PC-3 (cell line): Measurements from ENCODE around the gene RABGAP1L. TPM values are rescaled to one million over a fixed set of nuclear protein-coding genes. Genes with fewer than 3 reads are reported as not detected.
A peak's percentile ranks its signal among the peaks of the same experiment; 100 is the strongest.

Source experiments
- ATAC-seq: fragments of 200-7000 bp; cut with Tn5 transposase; 2 replicates; pipeline ENCODE4 v1.9.1; 2020; ENCODE audit warnings: mild to moderate bottlenecking, moderate library complexity
- BruUV-seq: library from RNA; stranded (reverse); fragments of 400-500 nt; replicated peaks from 2 replicates; lab custom pipeline; 2021; lab: Mats Ljungman, UMichigan
- CTCF ChIA-PET: fragments of 300-600 bp; sonication (Branson Sonifier 250); formaldehyde crosslinking; loops from one replicate; lab custom pipeline; 2022; ENCODE audit warnings: antibody characterized with exemption; lab: Charles Lee
- POLR2A ChIA-PET: fragments of 300-600 bp; sonication (Branson Sonifier 250); formaldehyde crosslinking; loops from one replicate; lab custom pipeline; 2022; ENCODE audit warnings: antibody characterized with exemption; ENCODE audit not compliant: unreplicated experiment; lab: Charles Lee
- DNase-seq: peaks from one replicate; pipeline ENCODE4 v3.0.0-alpha.2; 2015
- H2AFZ ChIP-seq: fragments of 300-600 bp; sonication (generic); 2 replicates; pipeline ENCODE4 v1.6.0; 2016; ENCODE audit warnings: antibody characterized with exemption, low read length
- H3F3A ChIP-seq: fragments of 300-600 bp; sonication (generic); one replicate; pipeline ENCODE4 v1.6.0; 2017; ENCODE audit warnings: antibody characterized with exemption, low read length, control low read depth, mild to moderate bottlenecking; ENCODE audit not compliant: unreplicated experiment
- H3K27ac ChIP-seq: fragments of 300-600 bp; sonication (generic); 2 replicates; pipeline ENCODE4 v1.5.1; 2016; ENCODE audit warnings: mild to moderate bottlenecking, low read length
- H3K27me3 ChIP-seq: fragments of 300-600 bp; sonication (generic); 2 replicates; pipeline ENCODE4 v1.6.1; 2016; ENCODE audit warnings: low read length, mixed read lengths
- H3K36me3 ChIP-seq: fragments of 300-600 bp; sonication (generic); 2 replicates; pipeline ENCODE4 v1.6.1; 2016; ENCODE audit warnings: low read depth, mixed run types, low read length, mixed read lengths
- H3K4me1 ChIP-seq: fragments of 300-600 bp; sonication (generic); 2 replicates; pipeline ENCODE4 v1.5.1; 2016; ENCODE audit warnings: low read length; ENCODE audit not compliant: insufficient read depth
- H3K4me2 ChIP-seq: fragments of 300-600 bp; sonication (generic); 2 replicates; pipeline ENCODE4 v1.6.0; 2016; ENCODE audit warnings: low read length
- H3K4me3 ChIP-seq: fragments of 300-600 bp; sonication (generic); 2 replicates; pipeline ENCODE4 v1.5.1; 2016; ENCODE audit warnings: mild to moderate bottlenecking, low read length, mixed read lengths
- H3K79me2 ChIP-seq: fragments of 300-600 bp; sonication (generic); 2 replicates; pipeline ENCODE4 v1.6.1; 2017; ENCODE audit warnings: low read length, mixed read lengths
- H3K9ac ChIP-seq: fragments of 300-600 bp; sonication (generic); 2 replicates; pipeline ENCODE4 v1.6.0; 2016; ENCODE audit warnings: mild to moderate bottlenecking, low read length
- H3K9me2 ChIP-seq: fragments of 300-600 bp; sonication (generic); replicated peaks from 2 replicates; pipeline ENCODE4 v1.6.1; 2016; ENCODE audit warnings: mixed run types, low read length, mixed read lengths
- H3K9me3 ChIP-seq: fragments of 300-600 bp; sonication (generic); 2 replicates; pipeline ENCODE4 v1.6.1; 2016; ENCODE audit warnings: low read length, mixed read lengths
- H4K20me1 ChIP-seq: fragments of 300-600 bp; sonication (generic); 2 replicates; pipeline ENCODE4 v1.6.1; 2016; ENCODE audit warnings: low read length, mixed read lengths
- EZH2 ChIP-seq: fragments of 300-600 bp; sonication (generic); IDR thresholded peaks from one replicate; pipeline ENCODE4 v1.6.1; 2017; ENCODE audit warnings: antibody characterized with exemption, mild to moderate bottlenecking, low read length; ENCODE audit not compliant: unreplicated experiment
- EZH2phosphoT487 ChIP-seq: fragments of 300-600 bp; sonication (generic); IDR thresholded peaks from 2 replicates; pipeline ENCODE4 v1.6.1; 2018; ENCODE audit warnings: mild to moderate bottlenecking, antibody characterized with exemption, low read length, borderline replicate concordance
- intact Hi-C: fragments of 100-400 bp; cut with micrococcal nuclease; formaldehyde crosslinking; loops from 2 replicates; pipeline ENCODE4 v1.9.0; 2023
- total RNA-seq: library from RNA; depleted of rRNA; stranded (reverse); fragments of >200 nt; gene quantifications from 2 replicates; pipeline ENCODE4 v1.2.3, GENCODE V29; 2014
- TF ChIP-seq, protein P1 (sequence below): fragments of 300-600 bp; sonication (generic); conservative IDR thresholded peaks from 2 replicates; pipeline ENCODE4 v1.5.1; 2017; ENCODE audit warnings: antibody characterized with exemption, low read depth, mild to moderate bottlenecking, low read length

Gene RABGAP1L
- total RNA-seq, 1 experiment from 2014 or later, result 24.4 TPM

DNA sequence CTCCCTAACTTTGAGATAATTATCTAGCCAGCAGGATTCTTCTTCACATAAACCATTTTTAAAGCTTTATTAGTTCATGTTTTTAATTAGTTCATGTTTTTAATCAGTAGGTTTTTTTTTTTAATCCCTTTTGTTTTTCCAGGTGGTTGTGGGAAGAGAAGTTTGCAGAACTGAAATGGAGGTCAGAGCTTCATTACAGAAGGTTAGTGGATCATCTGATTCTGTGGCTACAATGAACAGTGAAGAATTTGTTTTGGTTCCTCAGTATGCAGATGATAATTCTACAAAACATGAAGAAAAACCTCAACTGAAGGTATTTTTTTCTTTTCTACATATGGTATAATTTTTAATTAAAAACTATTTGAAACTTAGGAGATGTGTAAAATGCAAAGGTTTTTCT is 59.7 kb downstream of the RABGAP1L start:
- intact Hi-C loops, result loop anchor here (5.0 kb wide), 1 partner anchor 57 kb away; no protein-coding TSS in a partner anchor
- Histone ChIP-seq H4K20me1 (no peaks in the 10 kb centered on the region), H3K4me1 (no peaks in the 10 kb centered on the region; the same call in 1 of the 2 replicates), H3K9me3 (no peaks in the 10 kb centered on the region), H3K79me2 (no peaks in the 10 kb centered on the region), H3K9ac (no peak overlapping the region), H3F3A (no peaks in the 10 kb centered on the region), H3K4me3 (no peak overlapping the region), H3K27ac (no peak overlapping the region), H3K9me2 (no peaks in the 10 kb centered on the region), H3K27me3 (no peaks in the 10 kb centered on the region), H3K4me2 (no peak overlapping the region), H2AFZ (no peak overlapping the region), H3K36me3 (no peaks in the 10 kb centered on the region; the same call in 1 of the 2 replicates)
- DNase-seq (no peak), ATAC-seq (no peak)
- CTCF ChIA-PET, result no interaction called here
- TF ChIP-seq EZH2phosphoT487, result no peak
- TF ChIP-seq, protein P1, sequence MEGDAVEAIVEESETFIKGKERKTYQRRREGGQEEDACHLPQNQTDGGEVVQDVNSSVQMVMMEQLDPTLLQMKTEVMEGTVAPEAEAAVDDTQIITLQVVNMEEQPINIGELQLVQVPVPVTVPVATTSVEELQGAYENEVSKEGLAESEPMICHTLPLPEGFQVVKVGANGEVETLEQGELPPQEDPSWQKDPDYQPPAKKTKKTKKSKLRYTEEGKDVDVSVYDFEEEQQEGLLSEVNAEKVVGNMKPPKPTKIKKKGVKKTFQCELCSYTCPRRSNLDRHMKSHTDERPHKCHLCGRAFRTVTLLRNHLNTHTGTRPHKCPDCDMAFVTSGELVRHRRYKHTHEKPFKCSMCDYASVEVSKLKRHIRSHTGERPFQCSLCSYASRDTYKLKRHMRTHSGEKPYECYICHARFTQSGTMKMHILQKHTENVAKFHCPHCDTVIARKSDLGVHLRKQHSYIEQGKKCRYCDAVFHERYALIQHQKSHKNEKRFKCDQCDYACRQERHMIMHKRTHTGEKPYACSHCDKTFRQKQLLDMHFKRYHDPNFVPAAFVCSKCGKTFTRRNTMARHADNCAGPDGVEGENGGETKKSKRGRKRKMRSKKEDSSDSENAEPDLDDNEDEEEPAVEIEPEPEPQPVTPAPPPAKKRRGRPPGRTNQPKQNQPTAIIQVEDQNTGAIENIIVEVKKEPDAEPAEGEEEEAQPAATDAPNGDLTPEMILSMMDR, result no peak
- no peak for TF ChIP-seq EZH2
- POLR2A ChIA-PET, result no interaction called here
- BruUV-seq, result no TSS peak

GRCh38 chr1:174219606-174220370 is 60.5 kb downstream of the RABGAP1L start:
- Histone ChIP-seq H3K9me2 (no peaks in the 10 kb centered on the region), H2AFZ (no peak overlapping the region), H3K9ac (no peak overlapping the region), H3K27ac (no peak overlapping the region), H3K4me2 (no peak overlapping the region), H3K4me1 (no peaks in the 10 kb centered on the region; the same call in 1 of the 2 replicates), H3F3A (no peaks in the 10 kb centered on the region), H3K4me3 (no peak overlapping the region), H3K27me3 (no peaks in the 10 kb centered on the region), H3K9me3 (no peaks in the 10 kb centered on the region), H4K20me1 (no peaks in the 10 kb centered on the region), H3K79me2 (no peaks in the 10 kb centered on the region), H3K36me3 (no peaks in the 10 kb centered on the region; the same call in 1 of the 2 replicates)
- ChIA-PET CTCF (no interaction called here), POLR2A (no interaction called here)
- no TSS peak for BruUV-seq
- TF ChIP-seq, protein P1, result no peak
- TF ChIP-seq EZH2 (no peak), EZH2phosphoT487 (no peak)
- intact Hi-C loops, result loop anchor here (5.0 kb wide), 1 partner anchor 57 kb away; no protein-coding TSS in a partner anchor
- peak; percentile 23 for DNase-seq
- ATAC-seq, result no peak

- H3K27me3 ChIP-seq, result no peaks in the 10 kb centered on the region
- no peak overlapping the region for H3K27ac ChIP-seq
- no peak overlapping the region for H3K4me3 ChIP-seq
- CTCF ChIA-PET, result no interaction called here
- H3K4me1 ChIP-seq, result no peaks in the 10 kb centered on the region; the same call in 1 of the 2 replicates
- H3K79me2 ChIP-seq, result no peaks in the 10 kb centered on the region
- H3K36me3 ChIP-seq, result no peaks in the 10 kb centered on the region; the same call in 1 of the 2 replicates
- no peak overlapping the region for H3K9ac ChIP-seq
- BruUV-seq, result no TSS peak
- no peaks in the 10 kb centered on the region for H3K9me3 ChIP-seq
- H3K9me2 ChIP-seq, result no peaks in the 10 kb centered on the region
- ATAC-seq, result no peak
- H3F3A ChIP-seq, result no peaks in the 10 kb centered on the region
- POLR2A ChIA-PET, result no interaction called here
- TF ChIP-seq, protein P1, result no peak
- TF ChIP-seq EZH2phosphoT487, result no peak
- no peak for TF ChIP-seq EZH2
- H3K4me2 ChIP-seq, result no peak overlapping the region
- H2AFZ ChIP-seq, result no peak overlapping the region
- intact Hi-C loops, result no loop called here
- no peak for DNase-seq
- H4K20me1 ChIP-seq, result no peaks in the 10 kb centered on the region
Observed at GRCh38 chr1:174221681-174222080, 62.4 kb downstream of the RABGAP1L start.
